Measurements from ENCODE around the gene MLPH. TPM values are rescaled to one million over a fixed set of nuclear protein-coding genes. Genes with fewer than 3 reads are reported as not detected.
A peak's percentile ranks its signal among the peaks of the same experiment; 100 is the strongest.

The MLPH gene
- total RNA-seq, 2 donors from 2014 or later: 0.75 to 1.0 TPM

- H3K36me3 Mint-ChIP-seq (ENCODE audit: low read depth): peaks cover 6% of the 10 kb centered on the region
- peaks cover 19% of the 10 kb centered on the region for H3K4me1 Mint-ChIP-seq
- TF ChIP-seq CTCF (conservative IDR thresholded peaks at IDR 0.05): no peak
- H3K9me3 Mint-ChIP-seq: peaks cover 27% of the 10 kb centered on the region
- Histone ChIP-seq H3K27me3 (ENCODE audit: control insufficient read depth, insufficient read depth, low read length, poor library complexity, severe bottlenecking) (peaks cover 51% of the 10 kb centered on the region), H3K4me3 (ENCODE audit: low read length) (no peak overlapping the region), H3K36me3 (ENCODE audit: control insufficient read depth, insufficient read depth, low read length) (no peaks in the 10 kb centered on the region), H3K9ac (ENCODE audit: extremely low read depth, low read length, poor library complexity, severe bottlenecking) (no peak overlapping the region), H3K4me1 (ENCODE audit: control insufficient read depth, insufficient read depth, low read length) (peaks cover 5% of the 10 kb centered on the region), H3K27ac (ENCODE audit: low read depth, low read length) (no peak overlapping the region), H3K9me3 (ENCODE audit: control insufficient read depth, low read length) (peaks cover 16% of the 10 kb centered on the region)
- 91 to 94% methylated on average over 4 to 6 of the region's 6 CpGs for WGBS, 2 experiments (ENCODE audit: insufficient coverage in 1 of 2, insufficient read length in 1 of 2)
- peaks cover 76% of the 10 kb centered on the region for H3K27me3 Mint-ChIP-seq (ENCODE audit: insufficient read depth)
- H3K4me3 Mint-ChIP-seq: peak overlapping the region; percentile 59
- no peak for DNase-seq
- no peak overlapping the region for H3K27ac Mint-ChIP-seq
Measured at GRCh38 chr2:237488295-237488694, 1.2 kb downstream of the MLPH start.

- H3K4me1 Mint-ChIP-seq: peaks cover 17% of the 10 kb centered on the region
- Histone ChIP-seq H3K9ac (ENCODE audit: extremely low read depth, low read length, poor library complexity, severe bottlenecking) (no peak overlapping the region), H3K4me1 (ENCODE audit: control insufficient read depth, insufficient read depth, low read length) (peaks cover 5% of the 10 kb centered on the region), H3K27me3 (ENCODE audit: control insufficient read depth, insufficient read depth, low read length, poor library complexity, severe bottlenecking) (peaks cover 47% of the 10 kb centered on the region), H3K4me3 (ENCODE audit: low read length) (no peak overlapping the region), H3K27ac (ENCODE audit: low read depth, low read length) (no peak overlapping the region), H3K9me3 (ENCODE audit: control insufficient read depth, low read length) (peaks cover 16% of the 10 kb centered on the region), H3K36me3 (ENCODE audit: control insufficient read depth, insufficient read depth, low read length) (no peaks in the 10 kb centered on the region)
- peak overlapping the region; percentile 76 for H3K27ac Mint-ChIP-seq
- peak; percentile 71 for DNase-seq
- no peak overlapping the region for H3K4me3 Mint-ChIP-seq
- TF ChIP-seq CTCF (conservative IDR thresholded peaks at IDR 0.05): no peak
- peaks cover 27% of the 10 kb centered on the region for H3K9me3 Mint-ChIP-seq
- peaks cover 77% of the 10 kb centered on the region for H3K27me3 Mint-ChIP-seq (ENCODE audit: insufficient read depth)
- 64 to 71% methylated on average over 3 to 6 of the region's 6 CpGs for WGBS, 2 experiments (ENCODE audit: insufficient coverage in 1 of 2, insufficient read length in 1 of 2)
- H3K36me3 Mint-ChIP-seq (ENCODE audit: low read depth): peaks cover 6% of the 10 kb centered on the region
Measured at GRCh38 chr2:237488901-237489860, 2.1 kb downstream of the MLPH start.

GRCh38 chr2:237490009-237490711 is 3.1 kb downstream of the MLPH start:
- Mint-ChIP-seq H3K27me3 (ENCODE audit: insufficient read depth) (peaks cover 75% of the 10 kb centered on the region), H3K27ac (peak overlapping the region; percentile 76)
- H3K27ac ChIP-seq (ENCODE audit: low read depth, low read length): no peak overlapping the region

More at GRCh38 chr2:237490009-237490711, 3.1 kb downstream of the MLPH start:
- H3K9me3 Mint-ChIP-seq: peaks cover 27% of the 10 kb centered on the region
- DNase-seq: peak; percentile 46
- H3K9me3 ChIP-seq (ENCODE audit: control insufficient read depth, low read length): peaks cover 16% of the 10 kb centered on the region
- no peak for TF ChIP-seq CTCF (conservative IDR thresholded peaks at IDR 0.05)
- H3K27me3 ChIP-seq (ENCODE audit: control insufficient read depth, insufficient read depth, low read length, poor library complexity, severe bottlenecking): peaks cover 38% of the 10 kb centered on the region
- peaks cover 6% of the 10 kb centered on the region for H3K36me3 Mint-ChIP-seq (ENCODE audit: low read depth)
- 82 to 91% methylated on average over 7 to 8 of the region's 8 CpGs for WGBS, 2 experiments (ENCODE audit: insufficient coverage in 1 of 2, insufficient read length in 1 of 2)
- H3K4me3 ChIP-seq (ENCODE audit: low read length): peak overlapping the region; percentile 27
- no peak overlapping the region for H3K9ac ChIP-seq (ENCODE audit: extremely low read depth, low read length, poor library complexity, severe bottlenecking)
- H3K36me3 ChIP-seq (ENCODE audit: control insufficient read depth, insufficient read depth, low read length): no peaks in the 10 kb centered on the region
- no peak overlapping the region for H3K4me3 Mint-ChIP-seq
- H3K4me1 Mint-ChIP-seq: peaks cover 17% of the 10 kb centered on the region
- peaks cover 5% of the 10 kb centered on the region for H3K4me1 ChIP-seq (ENCODE audit: control insufficient read depth, insufficient read depth, low read length)

All from endodermal cell (in vitro differentiated cells).